GM18861 (cell line): ENCODE data around the gene IL6ST.
"Not testable (repeated sequence)": the region's sequence is repeated elsewhere in the genome, so short reads cannot be mapped to it uniquely, and the experiment has no call there.

Experiments
- ATAC-seq: cut with Tn5 transposase; IDR thresholded peaks from one replicate; pipeline ENCODE4 v1.9.1; 2021; ENCODE audit not compliant: unreplicated experiment

IL6ST gene

DNA sequence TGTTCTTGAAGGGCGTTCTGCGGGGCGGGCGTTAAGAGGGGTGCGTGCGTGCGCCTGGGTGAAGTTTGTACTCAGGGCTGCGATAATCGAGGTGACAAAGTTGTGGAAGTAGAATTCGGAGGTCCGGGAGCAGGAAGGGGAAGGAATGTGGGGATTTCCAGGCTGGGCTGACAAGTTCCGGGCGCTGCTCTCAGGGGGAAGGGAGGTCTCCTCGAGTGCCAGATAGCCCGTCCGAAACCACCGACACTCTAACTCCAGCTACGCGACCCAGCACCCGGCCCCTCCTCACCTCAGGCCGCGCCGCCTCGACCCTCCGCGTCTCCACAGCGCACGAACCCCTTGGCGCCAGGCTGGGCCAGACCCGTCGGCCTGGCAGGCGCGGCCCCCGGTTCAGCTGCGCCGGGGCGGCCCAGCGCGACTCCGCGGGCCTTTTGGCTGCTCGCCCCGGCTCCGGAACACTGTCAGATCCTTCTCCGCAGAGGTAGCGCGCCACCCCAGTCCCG lies at the start of gene IL6ST:
Gene IL6ST (minus strand): TSS at position 469 of the 503 bp plus-strand sequence. CDS start 18,685 bp downstream, outside the sequence.
- peak; percentile 26 for ATAC-seq

GRCh38 chr5:56039985-56040384 lies 45.2 kb upstream of the IL6ST start:
- no peak for ATAC-seq

DNA sequence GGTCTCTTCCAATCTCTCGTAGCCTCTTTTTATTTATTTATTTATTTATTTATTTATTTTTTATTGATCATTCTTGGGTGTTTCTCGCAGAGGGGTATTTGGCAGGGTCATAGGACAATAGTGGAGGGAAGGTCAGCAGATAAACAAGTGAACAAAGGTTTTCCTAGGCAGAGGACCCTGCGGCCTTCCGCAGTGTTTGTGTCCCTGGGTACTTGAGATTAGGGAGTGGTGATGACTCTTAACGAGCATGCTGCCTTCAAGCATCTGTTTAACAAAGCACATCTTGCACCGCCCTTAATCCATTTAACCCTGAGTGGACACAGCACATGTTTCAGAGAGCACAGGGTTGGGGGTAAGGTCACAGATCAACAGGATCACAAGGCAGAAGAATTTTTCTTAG lies 43.4 kb upstream of the IL6ST start:
- ATAC-seq, result not testable (repeated sequence)

DNA sequence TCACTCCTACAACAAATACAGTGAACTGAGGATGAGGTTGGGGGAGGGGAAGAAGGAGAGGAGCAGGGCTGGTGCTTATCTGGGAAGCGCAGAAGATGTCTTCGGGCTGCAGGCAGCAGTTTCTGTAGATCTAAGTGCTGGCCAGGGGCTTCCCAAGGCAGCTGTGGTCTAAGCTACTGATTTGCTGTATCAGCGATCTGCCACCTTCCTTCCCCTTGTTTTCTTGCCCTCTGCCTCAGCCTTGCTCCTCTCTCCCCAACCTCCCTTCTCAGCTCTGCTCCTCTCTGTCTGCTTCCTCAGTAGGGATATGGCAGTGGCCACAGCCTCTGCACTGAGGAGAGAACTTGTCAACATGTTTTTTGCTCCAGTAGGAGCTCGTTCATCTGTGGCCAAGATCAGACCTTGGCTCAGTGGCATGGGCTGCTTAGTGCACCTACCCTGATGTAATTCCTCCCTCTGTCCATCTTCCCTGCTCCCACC lies 42.8 kb upstream of the IL6ST start:
- no peak for ATAC-seq

GRCh38 chr5:56035394-56035793 lies 40.6 kb upstream of the IL6ST start:
- not testable (repeated sequence) for ATAC-seq

- ATAC-seq, result not testable (repeated sequence)
These were observed 35.3 kb upstream of the IL6ST start for GRCh38 chr5:56029871-56030630.

- ATAC-seq, result no peak
These were observed 34.7 kb upstream of the IL6ST start for GRCh38 chr5:56029457-56029856.

DNA sequence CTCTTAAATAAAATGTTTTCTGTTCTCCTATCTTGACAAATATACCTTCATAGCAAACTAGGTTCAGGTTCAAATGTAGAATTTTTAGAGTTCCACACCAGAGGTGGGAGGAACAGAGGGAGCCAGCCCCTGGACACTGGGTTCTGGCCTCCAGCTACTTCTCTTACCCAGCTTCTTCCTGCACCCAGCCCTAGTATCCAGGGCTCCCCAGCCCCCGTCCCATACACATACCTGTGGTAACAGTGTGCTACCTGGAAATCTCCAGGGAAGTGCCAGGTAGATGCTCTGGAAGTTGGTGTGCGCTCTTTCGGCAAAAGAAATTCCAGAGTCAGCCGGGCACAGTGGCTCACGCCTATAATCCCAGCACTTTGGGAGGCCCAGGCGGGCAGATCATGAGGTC lies 33.9 kb upstream of the IL6ST start:
- ATAC-seq, result no peak

- peak; percentile 78 for ATAC-seq
These were observed 32.1 kb upstream of the IL6ST start for GRCh38 chr5:56026863-56027300.

DNA sequence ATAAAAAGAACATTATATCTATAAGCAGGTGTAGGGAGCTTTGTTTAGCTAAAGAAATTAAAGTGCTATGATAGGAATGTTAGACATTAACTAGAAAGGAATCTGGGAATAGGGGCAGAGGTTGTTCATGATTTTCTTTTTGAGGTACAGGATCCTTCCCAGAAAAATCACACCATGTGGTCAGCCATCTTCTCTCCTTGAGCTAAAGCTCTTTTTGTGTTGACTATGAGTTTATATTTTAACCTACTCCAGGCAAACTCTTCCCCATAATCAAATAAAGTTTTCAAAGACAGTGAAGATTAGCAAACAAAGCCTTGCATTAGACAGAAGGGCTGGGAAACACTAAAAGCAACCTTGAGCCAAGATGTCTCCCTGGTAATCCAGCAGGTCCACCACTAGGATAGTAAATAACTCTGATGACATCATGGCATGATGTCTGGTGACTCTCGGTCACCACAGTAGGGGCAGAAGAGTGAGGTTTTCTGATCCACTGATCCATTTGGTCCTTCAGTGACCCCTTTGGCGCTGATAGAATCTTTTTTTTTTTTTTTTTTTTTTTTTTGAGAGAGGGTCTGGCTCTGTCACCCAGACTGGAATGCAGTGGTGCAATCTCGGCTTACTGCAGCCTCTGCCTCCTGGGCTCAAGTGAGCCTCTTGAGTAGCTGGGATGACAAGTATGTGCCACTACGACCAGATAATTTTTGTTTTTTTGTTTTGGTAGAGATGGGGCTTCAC lies 30.6 kb upstream of the IL6ST start:
- ATAC-seq, result no peak

DNA sequence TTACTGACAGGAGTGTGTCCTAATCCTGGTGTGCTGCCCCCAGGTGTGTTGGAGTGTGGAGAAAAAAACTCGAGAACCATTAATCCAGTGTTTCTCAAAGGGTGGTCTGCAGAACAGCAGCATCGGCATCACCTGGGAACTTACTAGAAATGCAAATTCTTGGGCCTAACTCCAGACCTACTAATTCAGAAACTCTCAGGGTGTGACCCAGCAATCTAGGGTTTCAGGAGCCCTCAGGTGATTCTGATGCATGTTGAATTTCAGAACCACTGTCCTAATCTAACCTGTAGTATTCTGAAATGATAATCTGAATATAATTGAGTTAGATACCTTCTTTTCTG lies 30.0 kb upstream of the IL6ST start:
- ATAC-seq, result no peak

DNA sequence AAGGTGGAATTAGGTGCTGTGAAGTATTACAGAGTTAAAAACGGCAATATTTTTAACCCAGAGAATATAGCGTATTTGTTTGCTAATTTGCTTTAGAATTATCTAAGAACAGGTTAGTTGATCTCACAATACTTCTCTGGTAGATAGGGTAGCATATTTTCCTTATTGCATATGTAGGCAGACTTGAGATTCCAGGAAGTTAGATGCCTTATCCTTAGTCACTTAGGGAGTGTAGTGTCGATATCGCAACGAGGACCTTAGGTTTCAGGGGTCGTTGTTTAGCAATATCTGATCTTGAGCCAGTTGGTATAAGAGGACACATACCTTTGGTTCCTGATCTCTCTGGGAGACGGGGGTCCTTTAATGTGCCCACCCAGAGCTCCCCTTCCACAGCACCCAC lies 28.5 kb upstream of the IL6ST start:
- no peak for ATAC-seq

DNA sequence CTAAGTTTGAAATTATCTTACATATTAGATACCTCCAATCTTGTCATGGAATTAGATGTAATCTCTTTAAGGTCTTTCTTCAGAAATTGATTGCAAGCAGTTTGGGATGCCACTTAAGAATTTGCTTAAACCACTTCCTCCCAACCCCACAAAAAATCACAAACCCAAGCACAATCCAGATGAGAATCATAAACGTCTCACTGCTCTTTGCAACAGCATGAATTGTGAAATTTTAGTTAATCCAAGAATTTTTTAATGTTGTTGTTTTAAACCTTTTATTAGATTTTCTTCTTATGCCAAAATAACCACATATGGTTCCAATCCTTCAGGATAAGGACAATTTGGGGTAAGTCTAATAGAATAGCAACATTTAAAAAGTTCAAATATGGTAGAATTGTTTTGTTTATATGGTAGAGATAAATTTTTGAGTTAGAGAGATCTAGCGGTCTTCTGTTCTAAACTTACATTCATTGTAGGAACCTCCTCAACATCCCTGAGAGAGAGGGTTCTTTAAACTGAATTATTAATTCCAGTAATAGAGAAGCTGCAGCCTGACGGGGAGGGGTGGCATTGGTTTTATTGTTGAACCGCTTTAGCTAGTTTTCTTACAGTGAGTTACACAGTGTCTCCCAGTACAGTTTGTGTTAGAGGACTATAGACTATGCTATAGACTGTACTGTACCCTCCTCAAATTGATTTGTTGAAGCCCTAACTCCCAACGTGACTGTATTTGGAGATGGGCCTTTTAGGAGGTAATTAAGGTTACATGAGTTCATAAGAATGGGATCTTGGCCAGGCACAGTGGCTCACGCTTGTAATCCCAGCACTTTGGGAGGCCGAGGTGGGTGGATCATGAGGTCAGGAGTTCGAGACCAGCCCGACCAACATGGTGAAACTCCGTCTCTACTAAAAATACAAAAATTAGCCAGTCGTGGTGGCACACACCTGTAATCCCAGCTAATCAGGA lies 24.8 kb upstream of the IL6ST start:
- no peak for ATAC-seq

DNA sequence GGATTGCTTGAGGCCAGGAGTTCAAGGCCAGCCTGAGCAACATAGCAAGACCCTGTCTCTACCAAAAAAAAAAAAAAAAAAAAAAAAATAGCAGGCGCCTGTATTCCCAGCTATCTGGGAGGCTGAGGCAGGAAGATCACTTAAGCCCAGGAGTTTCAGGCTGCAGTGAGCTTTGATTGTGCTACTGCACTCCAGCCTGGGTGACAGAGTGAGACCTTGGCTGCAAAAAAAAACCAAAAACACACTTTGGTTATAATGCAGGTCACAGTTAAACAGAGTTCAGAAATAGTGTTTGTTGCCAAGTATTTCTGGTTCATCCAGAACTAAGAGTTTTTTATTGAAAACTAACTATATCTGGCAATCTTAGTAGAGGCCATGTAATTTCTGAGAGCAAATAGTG lies 24.1 kb upstream of the IL6ST start:
- ATAC-seq, result no peak

GRCh38 chr5:56014701-56015100 lies 19.9 kb upstream of the IL6ST start:
- not testable (repeated sequence) for ATAC-seq

- ATAC-seq, result not testable (repeated sequence)
These were observed 19.2 kb upstream of the IL6ST start for GRCh38 chr5:56013939-56014338.

DNA sequence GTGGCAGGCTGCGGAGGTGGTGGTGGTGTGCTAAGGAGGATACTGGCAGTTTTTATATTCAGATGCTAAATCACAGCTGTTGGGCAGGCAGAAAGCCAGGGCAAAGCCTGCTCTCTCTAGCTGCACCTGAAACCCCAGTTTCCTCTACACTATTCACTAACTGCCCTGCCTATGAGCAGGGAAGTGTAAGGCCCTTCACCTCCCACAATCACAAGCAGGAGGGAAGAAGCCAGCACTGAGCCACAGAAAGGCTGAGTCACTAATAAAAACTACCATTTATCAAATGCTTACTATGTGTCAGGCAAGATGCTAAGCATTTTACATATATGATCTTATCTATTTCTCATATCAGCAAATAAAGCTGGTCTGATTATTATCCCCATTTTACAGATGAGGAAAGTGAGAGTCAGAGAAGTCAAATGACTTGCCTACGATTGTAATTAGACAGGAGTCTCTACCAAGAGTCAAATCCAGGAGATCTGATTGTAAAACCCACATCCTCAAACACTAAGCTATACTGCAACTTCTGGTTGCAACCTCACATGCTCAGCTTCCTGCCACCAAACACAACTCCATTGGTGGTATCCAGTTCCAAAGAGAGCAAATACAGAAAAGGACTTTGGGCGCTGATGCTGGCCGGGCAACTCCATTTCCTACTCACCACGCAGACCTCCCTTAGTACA lies 17.7 kb upstream of the IL6ST start:
- ATAC-seq, result peak; percentile 63

- peak; percentile 43 for ATAC-seq
These were observed 17.1 kb upstream of the IL6ST start for GRCh38 chr5:56011835-56012234.

DNA sequence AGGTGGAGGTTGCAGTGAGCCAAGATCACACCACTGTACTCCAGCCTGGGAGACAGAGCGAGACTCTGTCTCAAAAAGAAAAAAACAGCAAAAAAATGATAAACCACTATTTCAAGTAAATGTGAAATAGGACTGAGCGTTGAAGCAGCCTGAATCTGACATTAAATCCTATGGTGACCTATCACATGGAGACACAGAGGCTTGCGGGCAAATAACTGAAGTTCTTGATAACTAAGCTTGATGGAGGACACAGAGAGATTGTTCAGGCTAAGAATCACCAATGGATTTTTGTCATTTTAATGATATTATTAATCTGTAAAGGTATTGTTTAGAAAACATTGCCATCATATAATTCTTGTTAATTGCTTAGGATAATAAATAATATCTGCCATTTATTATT lies 15.7 kb upstream of the IL6ST start:
- ATAC-seq, result no peak

GRCh38 chr5:56006600-56006999 lies 11.8 kb upstream of the IL6ST start:
- no peak for ATAC-seq
